Thyroid gland (tissue), 4 donors: ENCODE measurements around the gene FMN2. TPM values are rescaled to one million over a fixed set of nuclear protein-coding genes. Genes with fewer than 3 reads are reported as not detected.

Experiments
- DNase-seq, 2 donors: peaks; one replicate each; pipeline ENCODE4 v3.0.0-alpha.2; 2019
- H3K27ac ChIP-seq, 3 donors: fragments of 200-600 bp; sonication (generic); 1 replicate in 2 of 3; 2 replicates in 1 of 3; pipeline ENCODE4 v1.5.1; 2016 to 2019; ENCODE audit warnings: mild to moderate bottlenecking in 1 of 3, moderate library complexity in 1 of 3
- H3K27me3 ChIP-seq: fragments of 200-600 bp; sonication (generic); one replicate; pipeline ENCODE4 v1.5.1; 2019
- H3K36me3 ChIP-seq, 2 donors: fragments of 200-600 bp; sonication (generic); one replicate each; pipeline ENCODE4 v1.5.1; 2016 to 2019
- H3K4me1 ChIP-seq, 2 donors: fragments of 200-600 bp; sonication (generic); one replicate each; pipeline ENCODE4 v1.5.1; 2017 to 2019
- H3K4me3 ChIP-seq, 3 donors: fragments of 200-600 bp; sonication (generic); replicated peaks in 1 of 3; 1 replicate in 2 of 3; 2 replicates in 1 of 3; pipeline ENCODE4 v1.5.1; 2016; ENCODE audit warnings: mild to moderate bottlenecking in 1 of 3
- H3K9me3 ChIP-seq: fragments of 200-600 bp; sonication (generic); one replicate; pipeline ENCODE4 v1.5.1; 2017
- POLR2A ChIP-seq, 2 donors: fragments of 450-650 bp; IDR thresholded peaks; one replicate each; pipeline ENCODE4 v1.6.1; 2017; ENCODE audit warnings: antibody characterized with exemption in 2 of 2, mild to moderate bottlenecking in 2 of 2, moderate library complexity in 1 of 2
- WGBS, 2 donors: methylation state at CpG; one replicate each; pipeline ENCODE4 v1.1.5; 2017; 5-methylcytosine and 5-hydroxymethylcytosine counted together
- intact Hi-C: fragments of 100-400 bp; cut with DNase I; formaldehyde crosslinking; loops from one replicate; pipeline ENCODE4 v1.15.1; 2023
- total RNA-seq, 4 donors: library from RNA; depleted of rRNA; stranded (reverse); fragments of >200 nt; gene quantifications; one replicate each; pipeline ENCODE4 v1.2.3, GENCODE V29; 2016
- TF ChIP-seq, protein P1 (sequence below), 6 experiments: fragments of 200-600 bp in 3 of 6; fragments of 450-650 bp in 3 of 6; sonication (generic) in 3 of 6; IDR thresholded peaks; one replicate each; pipeline ENCODE4 v1.5.1; 2016 to 2019; ENCODE audit warnings: antibody characterized with exemption in 6 of 6, mild to moderate bottlenecking in 2 of 6, inconsistent platforms in 1 of 6, moderate library complexity in 1 of 6

The FMN2 gene
- total RNA-seq, 4 donors from 2014 or later = 0.78 to 6.2 (median 1.3) TPM; not detected in 1

DNA sequence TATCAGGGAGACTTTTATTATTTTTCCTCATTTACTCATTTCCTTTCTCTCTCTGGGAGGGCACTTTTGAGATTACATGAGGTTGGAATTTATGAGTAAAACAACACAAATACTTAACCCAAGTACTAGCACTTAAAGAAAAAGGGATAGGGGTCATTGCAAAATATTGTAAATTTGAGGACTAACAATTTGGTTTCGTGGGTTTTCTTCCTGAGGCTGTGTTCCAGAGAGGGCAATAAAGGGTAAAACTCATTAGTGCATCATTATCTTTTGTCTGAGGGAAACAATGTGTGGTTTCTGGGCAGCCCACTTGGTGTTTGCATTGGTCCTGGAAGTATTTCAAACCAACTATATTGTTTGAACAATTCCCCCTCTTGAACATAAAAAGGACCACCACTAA is 423.8 kb downstream of the FMN2 start:
- H3K9me3 ChIP-seq = no peaks in the 10 kb centered on the region
- H3K27ac ChIP-seq = no peak overlapping the region
- H3K36me3 ChIP-seq = no peaks in the 10 kb centered on the region
- H3K27me3 ChIP-seq = no peaks in the 10 kb centered on the region
- no peak for DNase-seq
- H3K4me1 ChIP-seq = no peaks in the 10 kb centered on the region
- H3K4me3 ChIP-seq = no peak overlapping the region
- WGBS, 2 donors = 65 to 73% methylated on average over 1 of the region's 1 CpG
- intact Hi-C loops = no loop called here
- TF ChIP-seq POLR2A (IDR thresholded peaks at IDR 0.05) = no peak
- TF ChIP-seq, protein P1, sequence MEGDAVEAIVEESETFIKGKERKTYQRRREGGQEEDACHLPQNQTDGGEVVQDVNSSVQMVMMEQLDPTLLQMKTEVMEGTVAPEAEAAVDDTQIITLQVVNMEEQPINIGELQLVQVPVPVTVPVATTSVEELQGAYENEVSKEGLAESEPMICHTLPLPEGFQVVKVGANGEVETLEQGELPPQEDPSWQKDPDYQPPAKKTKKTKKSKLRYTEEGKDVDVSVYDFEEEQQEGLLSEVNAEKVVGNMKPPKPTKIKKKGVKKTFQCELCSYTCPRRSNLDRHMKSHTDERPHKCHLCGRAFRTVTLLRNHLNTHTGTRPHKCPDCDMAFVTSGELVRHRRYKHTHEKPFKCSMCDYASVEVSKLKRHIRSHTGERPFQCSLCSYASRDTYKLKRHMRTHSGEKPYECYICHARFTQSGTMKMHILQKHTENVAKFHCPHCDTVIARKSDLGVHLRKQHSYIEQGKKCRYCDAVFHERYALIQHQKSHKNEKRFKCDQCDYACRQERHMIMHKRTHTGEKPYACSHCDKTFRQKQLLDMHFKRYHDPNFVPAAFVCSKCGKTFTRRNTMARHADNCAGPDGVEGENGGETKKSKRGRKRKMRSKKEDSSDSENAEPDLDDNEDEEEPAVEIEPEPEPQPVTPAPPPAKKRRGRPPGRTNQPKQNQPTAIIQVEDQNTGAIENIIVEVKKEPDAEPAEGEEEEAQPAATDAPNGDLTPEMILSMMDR (IDR thresholded peaks at IDR 0.05) = no peak

DNA sequence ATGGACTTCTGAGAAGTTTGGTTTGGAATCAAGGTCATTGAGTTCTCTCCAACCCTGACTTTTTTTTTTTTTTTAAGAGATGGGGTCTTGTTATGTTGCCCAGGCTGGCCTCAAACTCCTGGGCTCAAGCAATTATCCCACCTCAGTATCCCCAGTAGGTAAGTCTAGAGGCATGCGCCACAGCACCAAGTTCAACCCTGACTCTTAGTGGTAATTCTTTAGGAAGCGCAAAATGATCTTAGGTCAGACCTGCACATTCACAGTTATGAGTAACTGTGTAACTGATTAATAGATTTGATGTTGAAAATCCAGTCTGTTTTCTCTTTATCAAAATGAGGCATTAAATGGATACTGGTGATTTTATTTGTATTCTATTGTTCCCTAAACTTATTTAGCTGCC is 424.4 kb downstream of the FMN2 start:
- TF ChIP-seq POLR2A (IDR thresholded peaks at IDR 0.05) = no peak
- TF ChIP-seq, protein P1 (IDR thresholded peaks at IDR 0.05) = no peak
- no peak for DNase-seq
- Histone ChIP-seq H3K4me3 (no peak overlapping the region), H3K36me3 (no peaks in the 10 kb centered on the region), H3K9me3 (no peaks in the 10 kb centered on the region), H3K4me1 (no peaks in the 10 kb centered on the region), H3K27me3 (no peaks in the 10 kb centered on the region), H3K27ac (no peak overlapping the region)
- 98 to 100% methylated on average over 2 of the region's 2 CpGs for WGBS, 2 donors
- intact Hi-C loops = no loop called here

DNA sequence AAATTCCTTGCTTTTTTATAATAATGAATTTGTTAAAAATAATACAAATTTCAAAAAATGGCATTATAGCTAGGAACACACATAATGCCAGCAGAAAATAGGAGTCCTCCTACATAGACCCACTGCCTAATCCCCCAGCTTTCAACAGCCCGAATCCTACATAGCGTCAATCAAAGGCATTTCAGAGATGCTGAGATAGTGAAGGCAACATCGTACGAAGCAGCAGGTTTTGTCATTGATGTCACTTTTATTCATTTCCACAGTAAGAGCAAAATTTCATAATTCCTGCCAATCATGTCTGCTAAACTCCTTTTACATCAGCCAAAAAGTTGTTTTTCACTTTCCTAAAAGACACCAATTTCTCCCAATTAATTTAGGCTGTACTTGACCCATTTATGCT is 426.2 kb downstream of the FMN2 start:
- no peaks in the 10 kb centered on the region for H3K36me3 ChIP-seq
- H3K27me3 ChIP-seq = no peaks in the 10 kb centered on the region
- no peak for TF ChIP-seq POLR2A (IDR thresholded peaks at IDR 0.05)
- TF ChIP-seq, protein P1 (IDR thresholded peaks at IDR 0.05) = no peak
- intact Hi-C loops = no loop called here
- WGBS, 2 donors = 87 to 89% methylated on average over 4 of the region's 4 CpGs
- no peak overlapping the region for H3K4me3 ChIP-seq
- no peak for DNase-seq
- H3K27ac ChIP-seq = no peak overlapping the region
- no peaks in the 10 kb centered on the region for H3K9me3 ChIP-seq
- H3K4me1 ChIP-seq = peaks cover 8 to 12% of the 10 kb centered on the region in 2 donors

DNA sequence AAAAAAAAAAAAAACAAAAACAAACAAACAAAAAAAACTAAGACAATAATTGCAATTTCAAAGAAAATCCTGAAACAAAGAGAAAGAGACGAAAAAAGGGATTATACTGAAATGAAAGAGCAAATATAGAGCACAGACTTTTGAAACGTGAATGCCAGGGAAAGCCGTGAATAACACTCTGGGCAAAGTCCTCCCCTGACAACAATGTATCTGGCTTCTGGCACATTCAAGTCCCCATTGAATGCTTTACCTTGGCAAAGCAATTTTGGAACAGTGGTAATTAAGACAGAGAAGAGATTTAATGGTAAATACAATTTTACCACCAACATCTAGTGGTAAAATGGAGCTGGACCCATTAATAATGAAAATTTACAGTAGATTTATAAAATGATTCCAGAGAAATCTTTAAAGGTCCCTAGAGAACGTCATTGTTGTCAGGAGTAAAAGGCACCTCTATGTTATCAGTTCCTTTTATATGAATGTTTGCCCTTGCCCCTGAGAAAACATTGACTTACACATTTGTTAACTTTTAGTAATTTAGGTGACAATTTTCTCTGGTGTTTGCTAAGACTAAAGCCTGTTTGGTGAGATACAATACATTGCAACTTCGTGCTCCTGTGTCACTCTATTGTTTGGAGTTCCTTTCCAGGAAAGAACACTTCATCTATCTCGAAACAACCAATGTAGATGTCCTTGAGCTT is 430.6 kb downstream of the FMN2 start:
- no peak for DNase-seq
- Histone ChIP-seq H3K4me1 (peaks cover 18 to 33% of the 10 kb centered on the region in 2 donors), H3K36me3 (no peaks in the 10 kb centered on the region), H3K27me3 (no peaks in the 10 kb centered on the region), H3K4me3 (no peak overlapping the region), H3K27ac (peak overlapping the region; percentile 51 to 83 (median 68)), H3K9me3 (no peaks in the 10 kb centered on the region)
- intact Hi-C loops = no loop called here
- WGBS, 2 donors = 66% methylated on average over 6 of the region's 6 CpGs
- TF ChIP-seq, protein P1 (IDR thresholded peaks at IDR 0.05) = no peak
- no peak for TF ChIP-seq POLR2A (IDR thresholded peaks at IDR 0.05)

- intact Hi-C loops = no loop called here
- peak; percentile 50 to 53 for DNase-seq
- no peaks in the 10 kb centered on the region for H3K36me3 ChIP-seq
- TF ChIP-seq, protein P1 (IDR thresholded peaks at IDR 0.05) = no peak
- WGBS, 2 donors = 48 to 49% methylated on average over 4 of the region's 4 CpGs
- no peaks in the 10 kb centered on the region for H3K9me3 ChIP-seq
- peaks cover 18 to 33% of the 10 kb centered on the region in 2 donors for H3K4me1 ChIP-seq
- peak overlapping the region; percentile 68 to 85 (median 74) for H3K27ac ChIP-seq
- no peak overlapping the region for H3K4me3 ChIP-seq
- H3K27me3 ChIP-seq = no peaks in the 10 kb centered on the region
Measured at GRCh38 chr1:240524356-240525069, 432.8 kb downstream of the FMN2 start.
